Measurements from ENCODE around the gene GSKIP.

DNA sequence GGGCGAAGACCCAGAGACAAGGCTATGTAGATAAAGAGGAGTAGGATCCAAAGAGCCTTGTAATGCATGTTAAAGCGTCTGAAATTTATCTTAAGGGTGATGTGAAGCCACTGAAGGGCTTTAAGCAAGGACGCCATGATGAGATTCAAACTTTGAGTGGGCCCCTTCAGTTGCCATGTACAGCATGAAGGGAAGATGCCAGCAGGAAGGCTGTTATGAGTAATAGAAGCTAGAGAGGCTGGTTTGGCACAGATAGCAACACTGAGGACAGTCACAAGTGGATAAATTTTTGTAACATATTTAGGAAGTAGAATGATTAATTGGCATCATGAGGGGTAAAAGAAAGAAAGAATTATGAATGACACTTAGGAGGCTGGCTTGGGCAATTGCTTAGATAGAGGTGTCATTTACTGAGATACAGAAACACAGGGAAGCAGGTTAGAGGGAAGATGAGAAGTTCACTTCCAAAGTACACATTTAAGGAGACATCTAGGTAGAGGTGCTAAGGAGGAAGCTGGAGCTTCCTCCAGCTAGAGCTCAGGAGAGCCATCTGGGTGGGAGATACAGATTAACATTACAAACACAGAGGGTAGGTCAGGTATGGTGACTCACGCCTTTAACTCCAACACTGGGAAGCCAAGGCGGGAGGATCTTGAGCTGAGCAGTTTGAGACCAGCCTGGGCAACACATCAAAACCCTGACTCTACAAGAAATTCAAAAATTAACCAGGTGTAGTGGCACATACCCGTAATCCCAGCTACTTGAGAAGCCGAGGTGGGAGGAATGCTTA lies 13.8 kb upstream of the GSKIP start:
- TF ChIP-seq, protein P1, sequence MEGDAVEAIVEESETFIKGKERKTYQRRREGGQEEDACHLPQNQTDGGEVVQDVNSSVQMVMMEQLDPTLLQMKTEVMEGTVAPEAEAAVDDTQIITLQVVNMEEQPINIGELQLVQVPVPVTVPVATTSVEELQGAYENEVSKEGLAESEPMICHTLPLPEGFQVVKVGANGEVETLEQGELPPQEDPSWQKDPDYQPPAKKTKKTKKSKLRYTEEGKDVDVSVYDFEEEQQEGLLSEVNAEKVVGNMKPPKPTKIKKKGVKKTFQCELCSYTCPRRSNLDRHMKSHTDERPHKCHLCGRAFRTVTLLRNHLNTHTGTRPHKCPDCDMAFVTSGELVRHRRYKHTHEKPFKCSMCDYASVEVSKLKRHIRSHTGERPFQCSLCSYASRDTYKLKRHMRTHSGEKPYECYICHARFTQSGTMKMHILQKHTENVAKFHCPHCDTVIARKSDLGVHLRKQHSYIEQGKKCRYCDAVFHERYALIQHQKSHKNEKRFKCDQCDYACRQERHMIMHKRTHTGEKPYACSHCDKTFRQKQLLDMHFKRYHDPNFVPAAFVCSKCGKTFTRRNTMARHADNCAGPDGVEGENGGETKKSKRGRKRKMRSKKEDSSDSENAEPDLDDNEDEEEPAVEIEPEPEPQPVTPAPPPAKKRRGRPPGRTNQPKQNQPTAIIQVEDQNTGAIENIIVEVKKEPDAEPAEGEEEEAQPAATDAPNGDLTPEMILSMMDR (IDR thresholded peaks at IDR 0.05), result no peak
- TF ChIP-seq POLR2A (IDR thresholded peaks at IDR 0.05), result no peak

All from esophagus squamous epithelium (tissue), 4 donors.